Endodermal cell (in vitro differentiated cells): Measurements from ENCODE around the gene MAP1LC3B2. TPM values are rescaled to one million over a fixed set of nuclear protein-coding genes. Genes with fewer than 3 reads are reported as not detected.

ENCODE experiments used
- DNase-seq: peaks from one replicate; pipeline ENCODE4 v3.0.0-alpha.2; 2017
- H3K27ac ChIP-seq: 2 replicates; pipeline ENCODE4 v1.5.1; 2013; ENCODE audit warnings: mild to moderate bottlenecking, low read depth, low read length, moderate library complexity
- H3K27me3 ChIP-seq: 2 replicates; pipeline ENCODE4 v1.6.1; 2013; ENCODE audit warnings: mild to moderate bottlenecking, low read length, moderate library complexity; ENCODE audit not compliant: insufficient read depth, control insufficient read depth, poor library complexity, severe bottlenecking
- H3K36me3 ChIP-seq: 2 replicates; pipeline ENCODE4 v1.7.0; 2013; ENCODE audit warnings: mild to moderate bottlenecking, low read length, moderate library complexity; ENCODE audit not compliant: control insufficient read depth, insufficient read depth
- H3K4me1 ChIP-seq: one replicate; pipeline ENCODE4 v1.7.0; 2013; ENCODE audit warnings: low read length; ENCODE audit not compliant: control insufficient read depth, insufficient read depth
- H3K4me3 ChIP-seq: 2 replicates; pipeline ENCODE4 v1.5.1; 2013; ENCODE audit warnings: mild to moderate bottlenecking, low read length, moderate library complexity
- H3K9ac ChIP-seq: 2 replicates; pipeline ENCODE4 v1.6.1; 2013; ENCODE audit warnings: mild to moderate bottlenecking, low read length, moderate library complexity; ENCODE audit not compliant: poor library complexity, severe bottlenecking; ENCODE audit errors: extremely low read depth
- H3K9me3 ChIP-seq: 2 replicates; pipeline ENCODE4 v1.6.1; 2013; ENCODE audit warnings: mild to moderate bottlenecking, low read length, moderate library complexity; ENCODE audit not compliant: control insufficient read depth
- H3K27ac Mint-ChIP-seq: 2 replicates; pipeline ENCODE4 v1.8.0; 2020; ENCODE audit warnings: mixed read lengths
- H3K27me3 Mint-ChIP-seq: 2 replicates; pipeline ENCODE4 v1.8.0; 2021; ENCODE audit warnings: mild to moderate bottlenecking, mixed read lengths; ENCODE audit not compliant: insufficient read depth
- H3K36me3 Mint-ChIP-seq: 2 replicates; pipeline ENCODE4 v1.8.0; 2020; ENCODE audit warnings: low read depth, mixed read lengths
- H3K4me1 Mint-ChIP-seq: 2 replicates; pipeline ENCODE4 v1.8.0; 2020; ENCODE audit warnings: mixed read lengths
- H3K4me3 Mint-ChIP-seq: 2 replicates; pipeline ENCODE4 v1.8.0; 2020; ENCODE audit warnings: mild to moderate bottlenecking, moderate library complexity, mixed read lengths
- H3K9me3 Mint-ChIP-seq: 2 replicates; pipeline ENCODE4 v1.8.0; 2020; ENCODE audit warnings: mild to moderate bottlenecking, mixed read lengths
- CTCF ChIP-seq: fragments of 200-600 bp; sonication (generic); conservative IDR thresholded peaks from 2 replicates; pipeline ENCODE4 v1.5.0; 2021; ENCODE audit warnings: antibody characterized with exemption, mild to moderate bottlenecking
- WGBS, 2 experiments: methylation state at CpG; one replicate each; pipeline versions ENCODE4 v1.1.5 to v1.1.7; 2013; ENCODE audit warnings: missing lambda C conversion rate in 2 of 2, mixed read lengths in 1 of 2; ENCODE audit not compliant: insufficient coverage in 1 of 2, insufficient read length in 1 of 2; 5-methylcytosine and 5-hydroxymethylcytosine counted together
- total RNA-seq, 2 donors: library from RNA; stranded (reverse); fragmentation: NEBNext Ultra II Directional in 1 of 2; extraction: Animal tissue kit (Norgen Biotek cat#: 25700) in 1 of 2; gene quantifications; 2 replicates in 1 of 2; 3 replicates in 1 of 2; pipeline ENCODE4 v1.2.1, GENCODE V29; 2021

Gene MAP1LC3B2
- total RNA-seq, 2 donors from 2014 or later = 0.80 to 1.4 TPM

- Histone ChIP-seq H3K9ac (no peak overlapping the region), H3K9me3 (peaks cover 6% of the 10 kb centered on the region), H3K36me3 (no peaks in the 10 kb centered on the region), H3K27ac (no peak overlapping the region), H3K4me3 (no peak overlapping the region), H3K4me1 (no peaks in the 10 kb centered on the region), H3K27me3 (no peaks in the 10 kb centered on the region)
- no peaks in the 10 kb centered on the region for H3K36me3 Mint-ChIP-seq
- H3K4me1 Mint-ChIP-seq = peaks cover 20% of the 10 kb centered on the region
- H3K9me3 Mint-ChIP-seq = peaks cover 10% of the 10 kb centered on the region
- no peak for TF ChIP-seq CTCF
- H3K27ac Mint-ChIP-seq = no peak overlapping the region
- H3K27me3 Mint-ChIP-seq = no peaks in the 10 kb centered on the region
- no peak overlapping the region for H3K4me3 Mint-ChIP-seq
- WGBS, 2 experiments = 93 to 97% methylated on average over 6 of the region's 6 CpGs
- DNase-seq = no peak
Measured at GRCh38 chr12:116607039-116607438, 47.9 kb downstream of the MAP1LC3B2 start.

DNA sequence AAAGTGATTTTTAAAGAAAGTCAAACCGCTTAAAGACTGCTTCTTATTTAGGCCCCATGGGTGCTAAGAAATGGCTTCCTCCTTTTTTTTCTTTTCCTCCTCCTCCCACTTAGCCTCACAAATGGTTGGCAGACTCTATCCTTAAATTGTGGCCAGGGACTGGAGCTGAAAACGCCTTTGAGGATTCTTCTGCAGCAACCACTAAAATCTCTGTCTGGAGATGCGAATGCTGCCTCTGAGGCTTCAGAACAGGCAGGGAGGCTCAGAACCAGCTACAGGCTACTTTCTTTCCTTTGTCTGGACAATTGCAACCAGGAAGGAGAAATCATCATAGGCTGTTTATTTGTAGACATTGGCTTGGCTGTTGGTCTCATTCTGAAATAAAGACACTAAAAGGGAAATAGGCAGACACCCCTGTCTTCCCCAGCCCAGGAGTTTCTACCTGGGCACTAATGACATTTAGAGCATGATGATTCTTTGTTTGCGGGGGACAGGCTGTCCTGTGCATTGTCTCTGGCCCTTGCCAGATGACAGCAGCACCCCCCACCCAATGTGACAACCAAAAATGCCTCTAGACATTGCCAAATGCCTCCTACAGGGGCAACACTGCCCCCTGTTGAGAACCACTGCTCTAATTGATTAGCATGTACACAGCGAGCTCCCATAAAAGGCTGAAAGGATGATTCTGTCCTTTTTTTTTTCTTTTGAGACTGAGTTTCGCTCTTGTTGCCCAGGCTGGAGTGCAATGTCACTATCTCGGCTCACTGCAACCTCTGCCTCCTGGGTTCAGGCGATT, 50.3 kb downstream of the MAP1LC3B2 start:
- WGBS, 2 experiments = 68 to 88% methylated on average over 2 to 8 of the region's 8 CpGs
- H3K9me3 Mint-ChIP-seq = peaks cover 14% of the 10 kb centered on the region
- Histone ChIP-seq H3K9ac (no peak overlapping the region), H3K36me3 (no peaks in the 10 kb centered on the region), H3K4me1 (no peaks in the 10 kb centered on the region), H3K9me3 (peaks cover 6% of the 10 kb centered on the region), H3K27me3 (no peaks in the 10 kb centered on the region), H3K27ac (no peak overlapping the region), H3K4me3 (no peak overlapping the region)
- no peaks in the 10 kb centered on the region for H3K36me3 Mint-ChIP-seq
- DNase-seq = peak; percentile 83
- peaks cover 13% of the 10 kb centered on the region for H3K4me1 Mint-ChIP-seq
- H3K27me3 Mint-ChIP-seq = no peaks in the 10 kb centered on the region
- peak; percentile 71 for TF ChIP-seq CTCF
- H3K27ac Mint-ChIP-seq = peak overlapping the region; percentile 23
- no peak overlapping the region for H3K4me3 Mint-ChIP-seq

DNA sequence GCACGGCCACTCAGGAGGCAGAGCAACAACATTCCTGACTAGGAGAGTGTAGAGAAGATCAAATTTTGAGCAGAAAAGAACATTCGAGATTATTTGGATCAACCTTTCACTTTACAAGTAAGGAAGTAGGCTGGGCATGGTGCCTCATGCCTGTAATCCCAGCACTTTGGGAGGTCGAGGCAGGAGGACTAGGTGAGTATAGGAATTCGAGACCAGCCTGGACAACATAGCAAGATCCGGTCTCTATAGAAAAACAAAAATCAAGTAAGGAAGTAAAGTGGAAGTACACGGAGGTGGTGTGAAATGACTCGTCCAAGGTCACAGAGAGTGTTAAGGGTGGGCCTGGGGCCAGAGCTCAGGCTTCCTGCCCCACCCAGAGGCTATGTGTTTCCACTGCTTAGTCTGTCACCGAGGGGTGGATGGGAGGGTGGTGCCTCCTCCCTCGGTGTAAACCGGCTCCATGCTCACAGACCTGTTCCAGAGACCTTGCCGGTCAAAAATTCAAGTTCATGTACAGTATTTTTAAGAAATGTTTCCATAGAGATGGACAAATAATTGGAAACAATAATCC, 51.9 kb downstream of the MAP1LC3B2 start:
- Mint-ChIP-seq H3K4me1 (peaks cover 2% of the 10 kb centered on the region), H3K27ac (no peak overlapping the region), H3K27me3 (no peaks in the 10 kb centered on the region), H3K9me3 (peaks cover 14% of the 10 kb centered on the region), H3K4me3 (no peak overlapping the region), H3K36me3 (no peaks in the 10 kb centered on the region)
- H3K9ac ChIP-seq = no peak overlapping the region
- H3K27ac ChIP-seq = no peak overlapping the region
- H3K27me3 ChIP-seq = no peaks in the 10 kb centered on the region
- H3K36me3 ChIP-seq = no peaks in the 10 kb centered on the region
- no peak for DNase-seq
- no peak for TF ChIP-seq CTCF
- H3K9me3 ChIP-seq = peaks cover 6% of the 10 kb centered on the region
- 84 to 86% methylated on average over 5 to 11 of the region's 11 CpGs for WGBS, 2 experiments
- H3K4me3 ChIP-seq = no peak overlapping the region
- no peaks in the 10 kb centered on the region for H3K4me1 ChIP-seq
